Measurements from ENCODE around the gene CLTCL1.

DNA sequence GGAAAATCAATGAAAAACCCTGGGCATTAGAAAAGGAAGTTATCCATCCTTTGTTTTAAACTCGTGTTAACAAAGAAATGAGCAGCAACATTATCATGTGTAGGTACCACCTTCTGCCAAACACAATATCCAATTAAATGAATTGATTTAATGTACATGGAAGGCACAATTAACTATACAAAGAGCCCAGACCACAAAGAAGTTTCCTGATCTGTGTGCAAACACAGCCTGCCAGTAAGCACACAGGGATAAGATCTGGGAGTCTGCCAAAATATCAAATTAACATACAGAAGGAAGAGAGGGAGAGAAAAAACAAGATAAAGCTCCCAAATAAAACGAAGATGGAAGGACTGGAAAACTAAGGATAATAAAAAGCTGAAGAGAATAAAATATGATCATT, 58.9 kb downstream of the CLTCL1 start:
- no peak for TF ChIP-seq EZH2phosphoT487 (IDR thresholded peaks at IDR 0.05; ENCODE audit: borderline replicate concordance)
- no peak for TF ChIP-seq RAD21 (IDR thresholded peaks at IDR 0.05; ENCODE audit: low read depth)
- TF ChIP-seq POLR2A (IDR thresholded peaks at IDR 0.05; ENCODE audit: borderline replicate concordance, extremely low read depth, insufficient read depth, insufficient read length), result no peak
- no peak for TF ChIP-seq EZH2 (IDR thresholded peaks at IDR 0.05)
- TF ChIP-seq, protein P1, sequence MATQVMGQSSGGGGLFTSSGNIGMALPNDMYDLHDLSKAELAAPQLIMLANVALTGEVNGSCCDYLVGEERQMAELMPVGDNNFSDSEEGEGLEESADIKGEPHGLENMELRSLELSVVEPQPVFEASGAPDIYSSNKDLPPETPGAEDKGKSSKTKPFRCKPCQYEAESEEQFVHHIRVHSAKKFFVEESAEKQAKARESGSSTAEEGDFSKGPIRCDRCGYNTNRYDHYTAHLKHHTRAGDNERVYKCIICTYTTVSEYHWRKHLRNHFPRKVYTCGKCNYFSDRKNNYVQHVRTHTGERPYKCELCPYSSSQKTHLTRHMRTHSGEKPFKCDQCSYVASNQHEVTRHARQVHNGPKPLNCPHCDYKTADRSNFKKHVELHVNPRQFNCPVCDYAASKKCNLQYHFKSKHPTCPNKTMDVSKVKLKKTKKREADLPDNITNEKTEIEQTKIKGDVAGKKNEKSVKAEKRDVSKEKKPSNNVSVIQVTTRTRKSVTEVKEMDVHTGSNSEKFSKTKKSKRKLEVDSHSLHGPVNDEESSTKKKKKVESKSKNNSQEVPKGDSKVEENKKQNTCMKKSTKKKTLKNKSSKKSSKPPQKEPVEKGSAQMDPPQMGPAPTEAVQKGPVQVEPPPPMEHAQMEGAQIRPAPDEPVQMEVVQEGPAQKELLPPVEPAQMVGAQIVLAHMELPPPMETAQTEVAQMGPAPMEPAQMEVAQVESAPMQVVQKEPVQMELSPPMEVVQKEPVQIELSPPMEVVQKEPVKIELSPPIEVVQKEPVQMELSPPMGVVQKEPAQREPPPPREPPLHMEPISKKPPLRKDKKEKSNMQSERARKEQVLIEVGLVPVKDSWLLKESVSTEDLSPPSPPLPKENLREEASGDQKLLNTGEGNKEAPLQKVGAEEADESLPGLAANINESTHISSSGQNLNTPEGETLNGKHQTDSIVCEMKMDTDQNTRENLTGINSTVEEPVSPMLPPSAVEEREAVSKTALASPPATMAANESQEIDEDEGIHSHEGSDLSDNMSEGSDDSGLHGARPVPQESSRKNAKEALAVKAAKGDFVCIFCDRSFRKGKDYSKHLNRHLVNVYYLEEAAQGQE (IDR thresholded peaks at IDR 0.05; ENCODE audit: low read depth), result no peak
- TF ChIP-seq, protein P2, sequence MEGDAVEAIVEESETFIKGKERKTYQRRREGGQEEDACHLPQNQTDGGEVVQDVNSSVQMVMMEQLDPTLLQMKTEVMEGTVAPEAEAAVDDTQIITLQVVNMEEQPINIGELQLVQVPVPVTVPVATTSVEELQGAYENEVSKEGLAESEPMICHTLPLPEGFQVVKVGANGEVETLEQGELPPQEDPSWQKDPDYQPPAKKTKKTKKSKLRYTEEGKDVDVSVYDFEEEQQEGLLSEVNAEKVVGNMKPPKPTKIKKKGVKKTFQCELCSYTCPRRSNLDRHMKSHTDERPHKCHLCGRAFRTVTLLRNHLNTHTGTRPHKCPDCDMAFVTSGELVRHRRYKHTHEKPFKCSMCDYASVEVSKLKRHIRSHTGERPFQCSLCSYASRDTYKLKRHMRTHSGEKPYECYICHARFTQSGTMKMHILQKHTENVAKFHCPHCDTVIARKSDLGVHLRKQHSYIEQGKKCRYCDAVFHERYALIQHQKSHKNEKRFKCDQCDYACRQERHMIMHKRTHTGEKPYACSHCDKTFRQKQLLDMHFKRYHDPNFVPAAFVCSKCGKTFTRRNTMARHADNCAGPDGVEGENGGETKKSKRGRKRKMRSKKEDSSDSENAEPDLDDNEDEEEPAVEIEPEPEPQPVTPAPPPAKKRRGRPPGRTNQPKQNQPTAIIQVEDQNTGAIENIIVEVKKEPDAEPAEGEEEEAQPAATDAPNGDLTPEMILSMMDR (IDR thresholded peaks at IDR 0.05 in 2 of 3, conservative IDR thresholded peaks at IDR 0.05 in 1 of 3; ENCODE audit: borderline replicate concordance in 1 of 3, insufficient read depth in 1 of 3, low read depth in 2 of 3, low read length in 2 of 3), result no peak
- TF ChIP-seq, protein P3, sequence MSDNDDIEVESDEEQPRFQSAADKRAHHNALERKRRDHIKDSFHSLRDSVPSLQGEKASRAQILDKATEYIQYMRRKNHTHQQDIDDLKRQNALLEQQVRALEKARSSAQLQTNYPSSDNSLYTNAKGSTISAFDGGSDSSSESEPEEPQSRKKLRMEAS (IDR thresholded peaks at IDR 0.05), result no peak
- no peak for TF ChIP-seq SP1 (IDR thresholded peaks at IDR 0.05; ENCODE audit: low read depth)
